Neutrophil (primary cell): ENCODE measurements around the gene NMT1.

ENCODE experiments used
- H3K27ac ChIP-seq: fragments of 200-600 bp; sonication (generic); 2 replicates; pipeline ENCODE4 v1.5.1; 2016; ENCODE audit warnings: mild to moderate bottlenecking, moderate library complexity
- H3K27me3 ChIP-seq: fragments of 200-600 bp; sonication (generic); 2 replicates; pipeline ENCODE4 v1.6.0; 2016; ENCODE audit warnings: mild to moderate bottlenecking
- H3K36me3 ChIP-seq: fragments of 200-600 bp; sonication (generic); 2 replicates; pipeline ENCODE4 v1.5.1; 2017
- H3K4me1 ChIP-seq, 2 experiments: fragments of 200-600 bp in 1 of 2; sonication (generic) in 1 of 2; 1 replicate in 1 of 2; 2 replicates in 1 of 2; pipeline versions ENCODE4 v1.5.1 to v1.6.1; 2013 to 2016; ENCODE audit warnings: low read depth in 1 of 2, low read length in 1 of 2, mild to moderate bottlenecking in 1 of 2, moderate library complexity in 1 of 2; ENCODE audit not compliant: control insufficient read depth in 1 of 2, insufficient read depth in 1 of 2
- H3K4me3 ChIP-seq, 2 experiments: fragments of 200-600 bp in 1 of 2; sonication (generic) in 1 of 2; 1 replicate in 1 of 2; 2 replicates in 1 of 2; pipeline ENCODE4 v1.5.1; 2013 to 2016; ENCODE audit warnings: low read depth in 1 of 2, low read length in 1 of 2, mild to moderate bottlenecking in 1 of 2, moderate library complexity in 1 of 2
- H3K9me3 ChIP-seq: fragments of 200-600 bp; sonication (generic); 2 replicates; pipeline ENCODE4 v1.5.1; 2016
- TF ChIP-seq, protein P1 (sequence below): fragments of 200-600 bp; sonication (generic); IDR thresholded peaks from 2 replicates; pipeline ENCODE4 v1.5.1; 2016; ENCODE audit warnings: antibody characterized with exemption

Gene NMT1

GRCh38 chr17:45104029-45104428 is 42.9 kb downstream of the NMT1 start:
- TF ChIP-seq, protein P1, sequence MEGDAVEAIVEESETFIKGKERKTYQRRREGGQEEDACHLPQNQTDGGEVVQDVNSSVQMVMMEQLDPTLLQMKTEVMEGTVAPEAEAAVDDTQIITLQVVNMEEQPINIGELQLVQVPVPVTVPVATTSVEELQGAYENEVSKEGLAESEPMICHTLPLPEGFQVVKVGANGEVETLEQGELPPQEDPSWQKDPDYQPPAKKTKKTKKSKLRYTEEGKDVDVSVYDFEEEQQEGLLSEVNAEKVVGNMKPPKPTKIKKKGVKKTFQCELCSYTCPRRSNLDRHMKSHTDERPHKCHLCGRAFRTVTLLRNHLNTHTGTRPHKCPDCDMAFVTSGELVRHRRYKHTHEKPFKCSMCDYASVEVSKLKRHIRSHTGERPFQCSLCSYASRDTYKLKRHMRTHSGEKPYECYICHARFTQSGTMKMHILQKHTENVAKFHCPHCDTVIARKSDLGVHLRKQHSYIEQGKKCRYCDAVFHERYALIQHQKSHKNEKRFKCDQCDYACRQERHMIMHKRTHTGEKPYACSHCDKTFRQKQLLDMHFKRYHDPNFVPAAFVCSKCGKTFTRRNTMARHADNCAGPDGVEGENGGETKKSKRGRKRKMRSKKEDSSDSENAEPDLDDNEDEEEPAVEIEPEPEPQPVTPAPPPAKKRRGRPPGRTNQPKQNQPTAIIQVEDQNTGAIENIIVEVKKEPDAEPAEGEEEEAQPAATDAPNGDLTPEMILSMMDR = no peak
- H3K27ac ChIP-seq = no peak overlapping the region
- H3K36me3 ChIP-seq = peaks cover 97% of the 10 kb centered on the region
- H3K4me1 ChIP-seq = no peaks in the 10 kb centered on the region
- H3K9me3 ChIP-seq = no peaks in the 10 kb centered on the region
- H3K4me3 ChIP-seq = no peak overlapping the region
- no peaks in the 10 kb centered on the region for H3K27me3 ChIP-seq

- H3K9me3 ChIP-seq = no peaks in the 10 kb centered on the region
- no peak overlapping the region for H3K27ac ChIP-seq
- no peak overlapping the region for H3K4me3 ChIP-seq
- TF ChIP-seq, protein P1 = no peak
- no peaks in the 10 kb centered on the region for H3K27me3 ChIP-seq
- H3K36me3 ChIP-seq = peaks cover 97% of the 10 kb centered on the region
- H3K4me1 ChIP-seq = no peaks in the 10 kb centered on the region
Observed at GRCh38 chr17:45104497-45104896, 43.4 kb downstream of the NMT1 start.

- TF ChIP-seq, protein P1 = no peak
- peaks cover 92% of the 10 kb centered on the region for H3K36me3 ChIP-seq
- no peaks in the 10 kb centered on the region for H3K27me3 ChIP-seq
- H3K27ac ChIP-seq = no peak overlapping the region
- no peak overlapping the region for H3K4me3 ChIP-seq
- H3K4me1 ChIP-seq = no peaks in the 10 kb centered on the region
- no peaks in the 10 kb centered on the region for H3K9me3 ChIP-seq
Observed at GRCh38 chr17:45104907-45105624, 43.9 kb downstream of the NMT1 start.

DNA sequence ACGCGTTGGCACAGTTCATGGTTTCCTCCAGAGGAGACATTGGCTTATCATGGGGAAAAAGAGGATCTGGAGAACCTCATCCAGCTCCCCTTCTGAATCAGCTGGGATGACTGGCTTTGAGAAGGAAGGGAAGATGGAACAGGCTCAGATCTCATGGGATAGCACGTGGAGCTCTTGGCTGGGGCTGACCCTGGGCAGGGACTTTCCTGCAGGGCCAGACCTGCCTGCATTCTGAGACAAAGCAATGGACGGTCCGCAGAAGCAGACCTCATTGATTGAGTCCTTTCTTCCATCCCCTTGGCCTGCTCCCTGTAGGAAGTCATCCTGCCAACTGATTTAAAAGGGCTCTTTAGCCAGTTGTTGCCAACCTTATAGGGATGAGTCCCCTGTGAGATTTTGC is 45.0 kb downstream of the NMT1 start:
- H3K4me3 ChIP-seq = no peak overlapping the region
- H3K27ac ChIP-seq = no peak overlapping the region
- H3K9me3 ChIP-seq = no peaks in the 10 kb centered on the region
- TF ChIP-seq, protein P1 = no peak
- peaks cover 84% of the 10 kb centered on the region for H3K36me3 ChIP-seq
- no peaks in the 10 kb centered on the region for H3K4me1 ChIP-seq
- no peaks in the 10 kb centered on the region for H3K27me3 ChIP-seq

GRCh38 chr17:45106582-45106981 is 45.5 kb downstream of the NMT1 start:
- TF ChIP-seq, protein P1 = no peak
- no peaks in the 10 kb centered on the region for H3K9me3 ChIP-seq
- H3K4me3 ChIP-seq = no peak overlapping the region
- no peaks in the 10 kb centered on the region for H3K27me3 ChIP-seq
- no peak overlapping the region for H3K27ac ChIP-seq
- no peaks in the 10 kb centered on the region for H3K4me1 ChIP-seq
- H3K36me3 ChIP-seq = peaks cover 80% of the 10 kb centered on the region
